Glomerular visceral epithelial cell (primary cell): ENCODE measurements around the gene NOD2.

Experiments used
- DNase-seq: peaks from one replicate; pipeline ENCODE4 v3.0.0-alpha.2; 2016; ENCODE audit errors: extremely low spot score

The NOD2 gene

GRCh38 chr16:50694206-50694605 is 800 bp downstream of the NOD2 start:
- no peak for DNase-seq

- no peak for DNase-seq
Measured at GRCh38 chr16:50695017-50696000, 1.9 kb downstream of the NOD2 start.

- DNase-seq, result no peak
Measured at GRCh38 chr16:50696126-50696525, 2.7 kb downstream of the NOD2 start.

- DNase-seq, result peak; percentile 75
Measured at GRCh38 chr16:50696575-50697420, 3.4 kb downstream of the NOD2 start.

- no peak for DNase-seq
Measured at GRCh38 chr16:50697421-50697715, 4.0 kb downstream of the NOD2 start.

- peak; percentile 28 for DNase-seq
Measured at GRCh38 chr16:50697881-50698767, 4.7 kb downstream of the NOD2 start.

- peak; percentile 8 for DNase-seq
Measured at GRCh38 chr16:50699326-50700159, 6.1 kb downstream of the NOD2 start.

- DNase-seq, result peak; percentile 33
Measured at GRCh38 chr16:50702725-50703124, 9.3 kb downstream of the NOD2 start.

- no peak for DNase-seq
Measured at GRCh38 chr16:50704245-50704644, 10.8 kb downstream of the NOD2 start.

- DNase-seq, result no peak
Measured at GRCh38 chr16:50705436-50706110, 12.2 kb downstream of the NOD2 start.

GRCh38 chr16:50706250-50706649 is 12.8 kb downstream of the NOD2 start:
- DNase-seq, result no peak

GRCh38 chr16:50708373-50709060 is 15.1 kb downstream of the NOD2 start:
- no peak for DNase-seq

- DNase-seq, result no peak
Measured at GRCh38 chr16:50709061-50709684, 15.8 kb downstream of the NOD2 start.

- no peak for DNase-seq
Measured at GRCh38 chr16:50709980-50710379, 16.6 kb downstream of the NOD2 start.

- no peak for DNase-seq
Measured at GRCh38 chr16:50711040-50711439, 17.6 kb downstream of the NOD2 start.

- no peak for DNase-seq
Measured at GRCh38 chr16:50711862-50712559, 18.6 kb downstream of the NOD2 start.

GRCh38 chr16:50712560-50712898 is 19.1 kb downstream of the NOD2 start:
- peak; percentile 13 for DNase-seq

GRCh38 chr16:50712956-50713355 is 19.6 kb downstream of the NOD2 start:
- no peak for DNase-seq

GRCh38 chr16:50717091-50717490 is 23.7 kb downstream of the NOD2 start:
- no peak for DNase-seq
